Peyer's patch (tissue), 4 donors: ENCODE data around the gene ENOX2.

ENCODE experiments used
- CTCF ChIP-seq, 6 experiments: fragments of 450-650 bp in 4 of 6; fragments of 200-600 bp in 2 of 6; sonication (generic) in 1 of 6; IDR thresholded peaks; one replicate each; pipeline ENCODE4 v1.5.1; 2017 to 2019; ENCODE audit warnings: antibody characterized with exemption in 6 of 6, mild to moderate bottlenecking in 3 of 6, moderate library complexity in 1 of 6
- POLR2A ChIP-seq, 2 donors: fragments of 450-650 bp; IDR thresholded peaks; one replicate each; pipeline ENCODE4 v1.5.1; 2017; ENCODE audit warnings: antibody characterized with exemption in 2 of 2, mild to moderate bottlenecking in 2 of 2, moderate library complexity in 2 of 2

GRCh38 chrX:130592204-130592603, 310.8 kb downstream of the ENOX2 start:
- no peak for TF ChIP-seq POLR2A (IDR thresholded peaks at IDR 0.05)
- TF ChIP-seq CTCF (IDR thresholded peaks at IDR 0.05), result no peak
